Glutamatergic neuron (in vitro differentiated cells): Measurements from ENCODE around the gene ZNHIT3. TPM values are rescaled to one million over a fixed set of nuclear protein-coding genes. Genes with fewer than 3 reads are reported as not detected.

Source experiments
- DNase-seq: peaks from one replicate; pipeline ENCODE4 v3.0.0; 2022
- H3K27ac Mint-ChIP-seq: one replicate; pipeline ENCODE4 v1.8.0; 2020; ENCODE audit warnings: mild to moderate bottlenecking, mixed read lengths, inconsistent platforms; ENCODE audit not compliant: unreplicated experiment
- H3K27me3 Mint-ChIP-seq: one replicate; pipeline ENCODE4 v1.8.0; 2020; ENCODE audit warnings: mild to moderate bottlenecking, moderate library complexity, mixed read lengths, inconsistent platforms; ENCODE audit not compliant: unreplicated experiment
- H3K36me3 Mint-ChIP-seq: one replicate; pipeline ENCODE4 v1.8.0; 2020; ENCODE audit warnings: mild to moderate bottlenecking, mixed read lengths, inconsistent platforms; ENCODE audit not compliant: unreplicated experiment
- H3K4me1 Mint-ChIP-seq: one replicate; pipeline ENCODE4 v1.8.0; 2020; ENCODE audit warnings: mild to moderate bottlenecking, low read depth, mixed read lengths, inconsistent platforms; ENCODE audit not compliant: unreplicated experiment
- H3K4me3 Mint-ChIP-seq: one replicate; pipeline ENCODE4 v1.8.0; 2020; ENCODE audit warnings: mild to moderate bottlenecking, mixed read lengths, inconsistent platforms; ENCODE audit not compliant: unreplicated experiment
- H3K9me3 Mint-ChIP-seq: one replicate; pipeline ENCODE4 v1.8.0; 2020; ENCODE audit warnings: mild to moderate bottlenecking, moderate library complexity, mixed read lengths, inconsistent platforms; ENCODE audit not compliant: unreplicated experiment
- CTCF ChIP-seq: fragments of 200-600 bp; sonication (generic); IDR thresholded peaks from one replicate; pipeline ENCODE4 v1.5.0; 2021; ENCODE audit not compliant: partially characterized antibody, unreplicated experiment
- total RNA-seq: library from RNA; stranded (reverse); fragmentation: NEBNext Ultra II Directional; extraction: Animal tissue kit (Norgen Biotek cat#: 25700); gene quantifications from one replicate; pipeline ENCODE4 v1.2.1, GENCODE V29; 2021; ENCODE audit not compliant: unreplicated experiment

ZNHIT3 gene
- total RNA-seq, 1 donor from 2014 or later: 101 TPM

DNA sequence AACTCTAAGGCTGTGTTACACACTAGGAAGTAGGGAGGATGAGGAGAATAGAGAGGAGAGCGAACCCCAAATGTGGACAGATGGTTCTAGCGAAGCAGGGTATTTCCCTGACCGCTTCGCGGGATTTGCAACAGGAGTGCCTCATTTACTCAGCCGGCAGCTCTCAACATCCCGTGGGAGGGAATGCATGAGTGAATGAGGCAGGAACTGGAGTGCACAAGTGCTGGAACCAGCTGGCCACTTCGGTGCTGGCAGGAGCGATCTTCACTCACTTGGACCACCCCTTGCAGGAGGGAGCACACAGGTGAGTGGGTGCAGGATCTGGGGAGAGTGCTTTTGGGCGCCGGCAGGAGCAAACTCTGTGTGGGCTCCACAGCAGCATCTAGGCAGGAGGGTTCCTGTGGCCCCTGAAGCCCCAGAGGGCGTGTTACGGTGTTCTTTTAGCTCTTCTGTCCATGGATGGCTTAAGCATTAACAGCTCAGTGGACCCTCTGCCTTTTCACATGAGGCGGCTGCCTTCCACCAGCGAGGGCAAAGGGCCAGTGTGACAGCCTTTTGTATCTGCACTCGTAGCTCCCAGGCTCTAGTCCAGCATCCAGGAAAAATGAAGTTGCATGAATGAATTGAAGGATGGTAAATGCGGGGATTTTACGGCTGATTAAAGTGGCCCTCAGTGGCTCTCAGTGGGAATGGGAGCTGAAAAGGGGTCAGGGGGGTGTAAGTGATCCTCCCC is 17.4 kb upstream of the ZNHIT3 start:
- Mint-ChIP-seq H3K9me3 (peaks cover 10% of the 10 kb centered on the region), H3K27ac (peak overlapping the region; percentile 92), H3K4me1 (peaks cover 33% of the 10 kb centered on the region), H3K4me3 (peak overlapping the region; percentile 74), H3K36me3 (no peaks in the 10 kb centered on the region), H3K27me3 (peaks cover 6% of the 10 kb centered on the region)
- peak; percentile 68 for DNase-seq
- no peak for TF ChIP-seq CTCF

- Mint-ChIP-seq H3K36me3 (no peaks in the 10 kb centered on the region), H3K4me3 (peak overlapping the region; percentile 74), H3K4me1 (peaks cover 33% of the 10 kb centered on the region), H3K9me3 (peaks cover 10% of the 10 kb centered on the region), H3K27me3 (peaks cover 6% of the 10 kb centered on the region), H3K27ac (peak overlapping the region; percentile 92)
- no peak for TF ChIP-seq CTCF
- DNase-seq: no peak
Observed at GRCh38 chr17:36469733-36470132, 16.7 kb upstream of the ZNHIT3 start.

- H3K36me3 Mint-ChIP-seq: no peaks in the 10 kb centered on the region
- no peak for DNase-seq
- H3K27ac Mint-ChIP-seq: peak overlapping the region; percentile 72
- TF ChIP-seq CTCF: no peak
- H3K4me3 Mint-ChIP-seq: peak overlapping the region; percentile 68
- peaks cover 10% of the 10 kb centered on the region for H3K9me3 Mint-ChIP-seq
- peaks cover 33% of the 10 kb centered on the region for H3K4me1 Mint-ChIP-seq
- peaks cover 4% of the 10 kb centered on the region for H3K27me3 Mint-ChIP-seq
Observed at GRCh38 chr17:36470499-36470898, 16.0 kb upstream of the ZNHIT3 start.

DNA sequence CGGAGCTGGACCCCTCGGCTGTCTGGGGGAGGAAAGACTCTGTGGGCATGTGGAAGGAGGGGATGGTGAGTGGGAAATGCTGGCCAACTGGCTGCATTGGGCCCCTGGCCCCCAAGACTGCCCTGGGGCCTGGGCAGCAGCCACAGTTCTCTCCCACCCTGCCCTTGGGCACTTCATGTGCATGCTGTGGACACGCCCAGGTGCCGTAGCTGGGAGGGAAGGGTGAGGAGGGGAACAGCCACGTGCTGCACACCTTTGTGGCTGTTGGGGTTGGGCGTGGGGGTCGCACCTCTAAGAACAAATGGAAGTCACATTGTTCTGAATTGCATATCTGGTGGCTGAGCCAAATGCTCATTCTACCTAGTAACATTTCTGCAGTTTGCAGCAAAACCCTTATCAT is 11.9 kb upstream of the ZNHIT3 start:
- peaks cover 4% of the 10 kb centered on the region for H3K9me3 Mint-ChIP-seq
- peaks cover 13% of the 10 kb centered on the region for H3K4me1 Mint-ChIP-seq
- H3K4me3 Mint-ChIP-seq: no peak overlapping the region
- H3K36me3 Mint-ChIP-seq: no peaks in the 10 kb centered on the region
- H3K27ac Mint-ChIP-seq: no peak overlapping the region
- no peak for DNase-seq
- no peak for TF ChIP-seq CTCF
- no peaks in the 10 kb centered on the region for H3K27me3 Mint-ChIP-seq

DNA sequence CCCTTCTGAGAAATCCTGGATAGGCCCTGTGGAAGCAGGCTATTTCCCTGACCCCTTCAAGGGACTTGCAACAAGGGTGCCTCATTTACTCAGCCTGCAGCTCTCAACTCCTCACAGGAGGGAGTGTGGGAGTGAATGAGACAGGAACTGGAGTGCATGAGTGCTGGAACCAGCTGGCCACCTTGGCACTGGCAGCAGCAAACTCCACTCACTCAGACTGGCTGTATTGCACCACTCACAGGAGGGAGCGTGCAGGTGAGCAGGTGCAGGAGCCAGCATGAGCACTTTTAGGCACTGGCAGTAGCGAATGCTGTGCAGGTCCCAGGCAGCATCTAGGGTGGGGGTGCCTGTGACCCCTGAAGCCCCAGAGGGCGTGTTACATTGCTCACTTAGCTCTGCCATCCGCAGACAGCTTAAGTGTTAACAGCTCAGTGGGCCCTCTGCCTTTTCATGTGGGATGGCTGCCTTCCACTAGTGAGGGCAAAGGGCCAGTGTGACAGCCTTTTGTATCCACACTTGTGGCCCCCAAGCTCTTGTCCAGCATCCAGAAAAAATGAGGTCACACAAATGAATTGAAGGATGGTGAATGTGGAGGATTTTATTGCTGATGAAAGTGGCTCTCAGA is 11.0 kb upstream of the ZNHIT3 start:
- Mint-ChIP-seq H3K36me3 (no peaks in the 10 kb centered on the region), H3K9me3 (peaks cover 4% of the 10 kb centered on the region), H3K27ac (no peak overlapping the region), H3K4me1 (peaks cover 6% of the 10 kb centered on the region), H3K27me3 (peaks cover 2% of the 10 kb centered on the region), H3K4me3 (no peak overlapping the region)
- no peak for DNase-seq
- no peak for TF ChIP-seq CTCF
